OCI-LY1 (cell line): ENCODE results near the gene DMRTC2.

Source experiments
- H2AFZ ChIP-seq: fragments of 200-600 bp; sonication (generic), shearing (Covaris generic); 2 replicates; pipeline ENCODE4 v1.6.0; 2014; ENCODE audit warnings: antibody characterized with exemption, mild to moderate bottlenecking, low read length
- H3F3A ChIP-seq: fragments of 200-600 bp; sonication (generic), shearing (Covaris generic); 2 replicates; pipeline ENCODE4 v1.6.0; 2014; ENCODE audit warnings: mild to moderate bottlenecking, antibody characterized with exemption, low read length, moderate library complexity; ENCODE audit not compliant: insufficient read depth
- H3K27ac ChIP-seq: fragments of 200-600 bp; sonication (generic); 2 replicates; pipeline ENCODE4 v1.5.1; 2014; ENCODE audit warnings: low read length, mixed run types, mild to moderate bottlenecking, low read depth; ENCODE audit not compliant: poor library complexity, severe bottlenecking
- H3K27me3 ChIP-seq: fragments of 200-600 bp; sonication (generic); 2 replicates; pipeline ENCODE4 v1.6.0; 2014; ENCODE audit warnings: antibody characterized with exemption, mild to moderate bottlenecking, low read length, moderate library complexity; ENCODE audit not compliant: insufficient read depth
- H3K36me3 ChIP-seq: fragments of 200-600 bp; sonication (generic); 2 replicates; pipeline ENCODE4 v1.6.1; 2014; ENCODE audit warnings: mild to moderate bottlenecking, antibody characterized with exemption, low read length, moderate library complexity, mixed read lengths; ENCODE audit not compliant: insufficient read depth
- H3K4me1 ChIP-seq: fragments of 200-600 bp; sonication (generic); 2 replicates; pipeline ENCODE4 v1.5.1; 2014; ENCODE audit warnings: mild to moderate bottlenecking, low read length, moderate library complexity; ENCODE audit not compliant: insufficient read depth, severe bottlenecking
- H3K4me2 ChIP-seq: fragments of 200-600 bp; sonication (generic), shearing (Covaris generic); 2 replicates; pipeline ENCODE4 v1.6.1; 2014; ENCODE audit warnings: low read length
- H3K4me3 ChIP-seq: fragments of 200-600 bp; sonication (generic); 2 replicates; pipeline ENCODE4 v1.5.1; 2014; ENCODE audit warnings: low read length, low read depth, mild to moderate bottlenecking, mixed read lengths; ENCODE audit not compliant: poor library complexity, severe bottlenecking
- H3K79me2 ChIP-seq: fragments of 200-600 bp; shearing (Covaris generic); 2 replicates; pipeline ENCODE4 v1.6.1; 2016; ENCODE audit warnings: mixed run types, low read length, mixed read lengths; ENCODE audit not compliant: insufficient read depth
- H3K9ac ChIP-seq: fragments of 200-600 bp; sonication (generic), shearing (Covaris generic); 2 replicates; pipeline ENCODE4 v1.6.1; 2014; ENCODE audit warnings: mild to moderate bottlenecking, low read length, mixed read lengths
- H3K9me2 ChIP-seq: fragments of 200-600 bp; sonication (generic), shearing (Covaris generic); 2 replicates; pipeline ENCODE4 v1.6.1; 2014; ENCODE audit warnings: low read depth, mild to moderate bottlenecking, low read length, mixed read lengths
- H3K9me3 ChIP-seq: fragments of 200-600 bp; shearing (Covaris generic); 2 replicates; pipeline ENCODE4 v1.6.1; 2014; ENCODE audit warnings: low read length, mixed read lengths
- H4K20me1 ChIP-seq: fragments of 200-600 bp; sonication (generic), shearing (Covaris generic); 2 replicates; pipeline ENCODE4 v1.6.0; 2016; ENCODE audit warnings: mild to moderate bottlenecking, low read length; ENCODE audit not compliant: insufficient read depth
- EZH2 ChIP-seq: fragments of 200-600 bp; sonication (generic), shearing (Covaris generic); IDR thresholded peaks from 2 replicates; pipeline ENCODE4 v1.8.0; 2017; ENCODE audit warnings: borderline replicate concordance, mixed run types, mild to moderate bottlenecking, antibody characterized with exemption, low read length, moderate library complexity, mixed read lengths
- TF ChIP-seq, protein P1 (sequence below): fragments of 200-600 bp; sonication (generic), shearing (Covaris generic); IDR thresholded peaks from 2 replicates; pipeline ENCODE4 v1.5.1; 2017; ENCODE audit warnings: mild to moderate bottlenecking, antibody characterized with exemption, low read length, moderate library complexity, mixed read lengths

Gene DMRTC2

GRCh38 chr19:41843371-41843770, 1.5 kb upstream of the DMRTC2 start:
- H3K4me3 ChIP-seq: no peak overlapping the region
- H2AFZ ChIP-seq: no peak overlapping the region
- no peaks in the 10 kb centered on the region for H3K9me2 ChIP-seq
- no peak overlapping the region for H3K9ac ChIP-seq
- no peak overlapping the region for H3K4me2 ChIP-seq
- H3K9me3 ChIP-seq: no peaks in the 10 kb centered on the region
- no peaks in the 10 kb centered on the region for H3K36me3 ChIP-seq
- no peaks in the 10 kb centered on the region for H3F3A ChIP-seq
- no peak overlapping the region for H3K27ac ChIP-seq
- no peaks in the 10 kb centered on the region for H4K20me1 ChIP-seq
- H3K27me3 ChIP-seq: no peaks in the 10 kb centered on the region; the same call in none of the 2 replicates
- no peaks in the 10 kb centered on the region for H3K79me2 ChIP-seq
- TF ChIP-seq, protein P1, sequence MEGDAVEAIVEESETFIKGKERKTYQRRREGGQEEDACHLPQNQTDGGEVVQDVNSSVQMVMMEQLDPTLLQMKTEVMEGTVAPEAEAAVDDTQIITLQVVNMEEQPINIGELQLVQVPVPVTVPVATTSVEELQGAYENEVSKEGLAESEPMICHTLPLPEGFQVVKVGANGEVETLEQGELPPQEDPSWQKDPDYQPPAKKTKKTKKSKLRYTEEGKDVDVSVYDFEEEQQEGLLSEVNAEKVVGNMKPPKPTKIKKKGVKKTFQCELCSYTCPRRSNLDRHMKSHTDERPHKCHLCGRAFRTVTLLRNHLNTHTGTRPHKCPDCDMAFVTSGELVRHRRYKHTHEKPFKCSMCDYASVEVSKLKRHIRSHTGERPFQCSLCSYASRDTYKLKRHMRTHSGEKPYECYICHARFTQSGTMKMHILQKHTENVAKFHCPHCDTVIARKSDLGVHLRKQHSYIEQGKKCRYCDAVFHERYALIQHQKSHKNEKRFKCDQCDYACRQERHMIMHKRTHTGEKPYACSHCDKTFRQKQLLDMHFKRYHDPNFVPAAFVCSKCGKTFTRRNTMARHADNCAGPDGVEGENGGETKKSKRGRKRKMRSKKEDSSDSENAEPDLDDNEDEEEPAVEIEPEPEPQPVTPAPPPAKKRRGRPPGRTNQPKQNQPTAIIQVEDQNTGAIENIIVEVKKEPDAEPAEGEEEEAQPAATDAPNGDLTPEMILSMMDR: no peak
- TF ChIP-seq EZH2: no peak
- no peaks in the 10 kb centered on the region for H3K4me1 ChIP-seq

DNA sequence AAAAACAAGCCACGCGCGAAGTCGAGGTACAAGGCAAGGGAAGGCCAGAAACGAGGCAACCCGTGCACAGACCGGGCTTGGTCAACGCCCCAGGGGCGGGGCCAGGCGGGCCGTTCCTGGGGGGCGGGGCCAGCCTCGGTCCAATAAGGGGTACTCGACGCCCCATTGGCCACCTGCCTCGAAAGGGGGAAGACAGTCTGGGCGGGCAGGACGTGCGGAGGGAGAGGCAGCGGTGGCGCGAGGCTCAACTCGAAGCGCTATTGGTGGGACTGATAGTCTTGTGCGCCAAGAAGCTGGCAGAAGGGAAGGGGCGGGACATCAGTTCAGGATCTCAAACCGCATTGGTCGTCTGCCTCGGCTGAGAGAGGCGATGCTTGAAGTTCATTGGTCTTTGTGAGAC, 241 bp upstream of the DMRTC2 start, which contains the start of gene LYPD4:
Gene LYPD4, minus strand, starts transcription at position 83 of the 400 bp plus-strand sequence. CDS start 5,398 bp downstream, outside the sequence.
- Histone ChIP-seq H3K4me2 (no peak within 1 kb of the TSS), H3K4me3 (no peak within 1 kb of the TSS), H3K9me3 (no peaks in the 10 kb centered on the region), H3F3A (no peaks in the 10 kb centered on the region), H3K79me2 (no peaks in the 10 kb centered on the region), H2AFZ (no peak within 1 kb of the TSS), H3K36me3 (no peaks in the 10 kb centered on the region), H3K9me2 (no peaks in the 10 kb centered on the region), H3K27ac (no peak within 1 kb of the TSS), H3K4me1 (no peaks in the 10 kb centered on the region), H4K20me1 (no peaks in the 10 kb centered on the region), H3K27me3 (no peaks in the 10 kb centered on the region; the same call in none of the 2 replicates), H3K9ac (no peak within 1 kb of the TSS)
- TF ChIP-seq EZH2: no peak
- TF ChIP-seq, protein P1: no peak

GRCh38 chr19:41845051-41845590, 279 bp downstream of the DMRTC2 start:
- no peak overlapping the region for H3K27ac ChIP-seq
- no peaks in the 10 kb centered on the region for H3K36me3 ChIP-seq
- no peaks in the 10 kb centered on the region for H4K20me1 ChIP-seq
- H3K9me3 ChIP-seq: no peaks in the 10 kb centered on the region
- no peak overlapping the region for H3K4me3 ChIP-seq
- H2AFZ ChIP-seq: no peak overlapping the region
- H3F3A ChIP-seq: no peaks in the 10 kb centered on the region
- no peak overlapping the region for H3K4me2 ChIP-seq
- no peaks in the 10 kb centered on the region for H3K9me2 ChIP-seq
- no peaks in the 10 kb centered on the region; the same call in none of the 2 replicates for H3K27me3 ChIP-seq
- no peaks in the 10 kb centered on the region for H3K79me2 ChIP-seq
- H3K4me1 ChIP-seq: no peaks in the 10 kb centered on the region
- TF ChIP-seq EZH2: no peak
- TF ChIP-seq, protein P1: no peak
- H3K9ac ChIP-seq: no peak overlapping the region
